ENCODE results near the gene PTPRG.
"Not testable (repeated sequence)": the region's sequence is repeated elsewhere in the genome, so short reads cannot be mapped to it uniquely, and the experiment has no call there.

PTPRG gene

GRCh38 chr3:62007036-62007435 lies 445.7 kb downstream of the PTPRG start:
- no peak for DNase-seq (ENCODE audit: low read depth in 3 of 3)

- no peak for DNase-seq (ENCODE audit: low read depth in 3 of 3)
These were observed 449.6 kb downstream of the PTPRG start for GRCh38 chr3:62010989-62011388.

GRCh38 chr3:62011666-62012065 lies 450.3 kb downstream of the PTPRG start:
- no peak for DNase-seq (ENCODE audit: low read depth in 3 of 3)

- DNase-seq (ENCODE audit: low read depth in 3 of 3), result no peak
These were observed 452.6 kb downstream of the PTPRG start for GRCh38 chr3:62013951-62014350.

GRCh38 chr3:62015111-62015510 lies 453.7 kb downstream of the PTPRG start:
- no peak for DNase-seq (ENCODE audit: low read depth in 3 of 3)

- DNase-seq (ENCODE audit: low read depth in 3 of 3), result no peak
These were observed 458.5 kb downstream of the PTPRG start for GRCh38 chr3:62019906-62020305.

- DNase-seq (ENCODE audit: low read depth in 3 of 3), result no peak
These were observed 459.3 kb downstream of the PTPRG start for GRCh38 chr3:62020706-62021105.

- no peak for DNase-seq (ENCODE audit: low read depth in 3 of 3)
These were observed 460.9 kb downstream of the PTPRG start for GRCh38 chr3:62022312-62022711.

GRCh38 chr3:62024882-62025281 lies 463.5 kb downstream of the PTPRG start:
- no peak for DNase-seq (ENCODE audit: low read depth in 3 of 3)

- no peak for DNase-seq (ENCODE audit: low read depth in 3 of 3)
These were observed 464.5 kb downstream of the PTPRG start for GRCh38 chr3:62025913-62026312.

- DNase-seq (ENCODE audit: low read depth in 3 of 3), result no peak
These were observed 465.9 kb downstream of the PTPRG start for GRCh38 chr3:62027241-62027640.

GRCh38 chr3:62027796-62028195 lies 466.4 kb downstream of the PTPRG start:
- DNase-seq (ENCODE audit: low read depth in 3 of 3), result no peak

- DNase-seq (ENCODE audit: low read depth in 3 of 3), result no peak
These were observed 466.9 kb downstream of the PTPRG start for GRCh38 chr3:62028236-62028635.

GRCh38 chr3:62032738-62033137 lies 471.4 kb downstream of the PTPRG start:
- no peak for DNase-seq (ENCODE audit: low read depth in 3 of 3)

- no peak for DNase-seq (ENCODE audit: low read depth in 3 of 3)
These were observed 474.2 kb downstream of the PTPRG start for GRCh38 chr3:62035402-62036057.

GRCh38 chr3:62036726-62037125 lies 475.4 kb downstream of the PTPRG start:
- DNase-seq (ENCODE audit: low read depth in 3 of 3), result no peak

GRCh38 chr3:62038798-62039197 lies 477.4 kb downstream of the PTPRG start:
- DNase-seq (ENCODE audit: low read depth in 3 of 3), result not testable (repeated sequence)

GRCh38 chr3:62039586-62039985 lies 478.2 kb downstream of the PTPRG start:
- no peak for DNase-seq (ENCODE audit: low read depth in 3 of 3)

- DNase-seq (ENCODE audit: low read depth in 3 of 3), result no peak
These were observed 480.3 kb downstream of the PTPRG start for GRCh38 chr3:62041681-62042080.

GRCh38 chr3:62044874-62045411 lies 483.6 kb downstream of the PTPRG start:
- no peak for DNase-seq (ENCODE audit: low read depth in 3 of 3)

- DNase-seq (ENCODE audit: low read depth in 3 of 3), result no peak
These were observed 485.0 kb downstream of the PTPRG start for GRCh38 chr3:62046326-62046725.

GRCh38 chr3:62048577-62048976 lies 487.2 kb downstream of the PTPRG start:
- no peak for DNase-seq (ENCODE audit: low read depth in 3 of 3)

- DNase-seq (ENCODE audit: low read depth in 3 of 3), result no peak
These were observed 487.7 kb downstream of the PTPRG start for GRCh38 chr3:62049033-62049432.

GRCh38 chr3:62051506-62051905 lies 490.1 kb downstream of the PTPRG start:
- no peak for DNase-seq (ENCODE audit: low read depth in 3 of 3)
